ENCODE results near the gene CLDN15.

DNA sequence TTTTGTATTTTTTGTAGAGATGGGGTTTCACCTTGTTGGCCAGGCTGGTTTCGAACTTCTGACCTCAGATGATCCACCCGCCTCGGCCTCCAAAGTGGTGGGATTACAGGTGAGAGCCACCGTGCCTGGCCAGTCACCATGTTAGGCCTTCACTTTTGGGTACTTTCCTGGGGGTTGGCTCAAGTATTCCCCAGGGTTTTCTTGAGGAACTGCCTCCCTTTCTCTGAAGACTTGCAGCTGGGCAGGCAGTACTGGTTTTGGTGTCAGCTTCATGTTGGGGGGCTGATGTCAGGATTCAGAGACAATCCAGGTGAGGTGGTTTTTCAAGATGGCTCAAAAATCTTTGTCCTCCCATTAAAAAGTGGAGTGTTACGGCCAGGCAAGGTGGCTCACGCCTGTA, 12.0 kb downstream of the CLDN15 start:
- no peak for TF ChIP-seq CTCF (IDR thresholded peaks at IDR 0.05)
- no peak for TF ChIP-seq POLR2A (IDR thresholded peaks at IDR 0.05)
